ENCODE measurements around the gene PTGIS. TPM values are rescaled to one million over a fixed set of nuclear protein-coding genes. Genes with fewer than 3 reads are reported as not detected.

Gene PTGIS
- total RNA-seq, 1 donor, result 2.2 TPM

- DNase-seq (ENCODE audit: low read depth), result peak; percentile 39
- H3K4me3 ChIP-seq (ENCODE audit: low read depth, low read length), result no peak overlapping the region
- TF ChIP-seq CTCF (IDR thresholded peaks at IDR 0.05; ENCODE audit: insufficient read depth, low read depth, low read length), result no peak
Observed at GRCh38 chr20:49575551-49576060, 7.7 kb upstream of the PTGIS start.

- no peak overlapping the region for H3K4me3 ChIP-seq (ENCODE audit: low read depth, low read length)
- TF ChIP-seq CTCF (IDR thresholded peaks at IDR 0.05; ENCODE audit: insufficient read depth, low read depth, low read length), result no peak
- no peak for DNase-seq (ENCODE audit: low read depth)
Observed at GRCh38 chr20:49573900-49574416, 6.0 kb upstream of the PTGIS start.

GRCh38 chr20:49572857-49573256, 4.9 kb upstream of the PTGIS start:
- DNase-seq (ENCODE audit: low read depth), result no peak
- TF ChIP-seq CTCF (IDR thresholded peaks at IDR 0.05; ENCODE audit: insufficient read depth, low read depth, low read length), result no peak

GRCh38 chr20:49571553-49571835, 3.6 kb upstream of the PTGIS start:
- no peak for TF ChIP-seq CTCF (IDR thresholded peaks at IDR 0.05; ENCODE audit: insufficient read depth, low read depth, low read length)
- DNase-seq (ENCODE audit: low read depth), result no peak
- no peak overlapping the region for H3K4me3 ChIP-seq (ENCODE audit: low read depth, low read length)

More at GRCh38 chr20:49572857-49573256, 4.9 kb upstream of the PTGIS start:
- no peak overlapping the region for H3K4me3 ChIP-seq (ENCODE audit: low read depth, low read length)

GRCh38 chr20:49570828-49571552, 3.1 kb upstream of the PTGIS start:
- peak; percentile 59 for DNase-seq (ENCODE audit: low read depth)
- no peak overlapping the region for H3K4me3 ChIP-seq (ENCODE audit: low read depth, low read length)
- TF ChIP-seq CTCF (IDR thresholded peaks at IDR 0.05; ENCODE audit: insufficient read depth, low read depth, low read length), result no peak

GRCh38 chr20:49570161-49570827, 2.4 kb upstream of the PTGIS start:
- TF ChIP-seq CTCF (IDR thresholded peaks at IDR 0.05; ENCODE audit: insufficient read depth, low read depth, low read length), result no peak
- H3K4me3 ChIP-seq (ENCODE audit: low read depth, low read length), result no peak overlapping the region
- DNase-seq (ENCODE audit: low read depth), result no peak

Data from fibroblast of villous mesenchyme (primary cell).